HCT116 (cell line): ENCODE results near the gene PEAK1. TPM values are rescaled to one million over a fixed set of nuclear protein-coding genes. Genes with fewer than 3 reads are reported as not detected.
A peak's percentile ranks its signal among the peaks of the same experiment; 100 is the strongest.

Source experiments
- ATAC-seq: fragments of 200-7000 bp; cut with Tn5 transposase; 2 replicates; pipeline ENCODE4 v1.9.1; 2020; ENCODE audit warnings: mild to moderate bottlenecking, moderate library complexity
- BruUV-seq: library from RNA; stranded (reverse); fragments of 400-500 nt; replicated peaks from 2 replicates; lab custom pipeline; 2021; lab: Mats Ljungman, UMichigan
- CTCF ChIA-PET: fragments of 300-600 bp; sonication (Branson Sonifier 250); formaldehyde crosslinking; loops from one replicate; lab custom pipeline; 2021; ENCODE audit warnings: antibody characterized with exemption; lab: Charles Lee
- POLR2A ChIA-PET: fragments of 300-600, 350-600 bp; sonication (Branson Sonifier 250); formaldehyde crosslinking; loops from one replicate; lab custom pipeline; 2021; ENCODE audit warnings: antibody characterized with exemption; lab: Charles Lee
- RAD21 ChIA-PET, 2 experiments: fragments of 300-600 bp; sonication (Branson Sonifier 250); formaldehyde crosslinking; loops; one replicate each; lab custom pipeline; 2023; ENCODE audit warnings: low total read pairs in 2 of 2; ENCODE audit not compliant: uncharacterized antibody in 2 of 2, unreplicated experiment in 2 of 2, low non-redundant PET in 1 of 2; lab: Charles Lee
- DNase-seq: peaks from one replicate; pipeline ENCODE4 v3.0.0-alpha.2; 2010; ENCODE audit warnings: low read depth, low spot score
- H2AFZ ChIP-seq: fragments of 200-600 bp; shearing (Covaris generic), sonication (generic); 2 replicates; pipeline ENCODE4 v1.6.1; 2017; ENCODE audit warnings: low read depth, mixed run types, mixed read lengths, antibody characterized with exemption, low read length; ENCODE audit not compliant: poor library complexity, severe bottlenecking
- H3K27ac ChIP-seq: 2 replicates; pipeline ENCODE4 v1.5.1; 2012; ENCODE audit warnings: low read depth, low read length
- H3K27me3 ChIP-seq: fragments of 200-600 bp; sonication (generic); 2 replicates; pipeline ENCODE4 v1.6.1; 2016; ENCODE audit warnings: mixed run types, low read length, mixed read lengths; ENCODE audit not compliant: insufficient read depth
- H3K36me3 ChIP-seq, 2 experiments: fragments of 200-500 bp in 1 of 2; fragments of 200-600 bp in 1 of 2; sonication (Bioruptor generic) in 1 of 2; sonication (generic) in 1 of 2; 2 replicates each; pipeline versions ENCODE4 v1.5.1 to v1.6.1; 2014 to 2016; ENCODE audit warnings: low read length in 2 of 2, inconsistent platforms in 1 of 2, mixed read lengths in 1 of 2, mixed run types in 1 of 2; ENCODE audit not compliant: insufficient read depth in 2 of 2, control insufficient read depth in 1 of 2
- H3K4me1 ChIP-seq, 2 experiments: fragments of 200-600 bp in 1 of 2; sonication (generic) in 1 of 2; 2 replicates each; pipeline versions ENCODE4 v1.5.1 to v1.6.1; 2012 to 2017; ENCODE audit warnings: low read length in 2 of 2, inconsistent platforms in 1 of 2, mild to moderate bottlenecking in 1 of 2, mixed read lengths in 1 of 2, mixed run types in 1 of 2, moderate library complexity in 1 of 2; ENCODE audit not compliant: insufficient read depth in 2 of 2, control insufficient read depth in 1 of 2
- H3K4me2 ChIP-seq: fragments of 200-600 bp; sonication (generic); 2 replicates; pipeline ENCODE4 v1.6.1; 2017; ENCODE audit warnings: mixed run types, low read length, mixed read lengths
- H3K4me3 ChIP-seq, 2 experiments: fragments of 200-600 bp in 1 of 2; sonication (generic) in 1 of 2; replicated peaks in 1 of 2; 2 replicates each; pipeline ENCODE4 v1.5.1; 2011 to 2016; ENCODE audit warnings: low read length in 2 of 2, control low read depth in 1 of 2, low read depth in 1 of 2, mild to moderate bottlenecking in 1 of 2, mixed read lengths in 1 of 2, mixed run types in 1 of 2
- H3K79me2 ChIP-seq: fragments of 200-600 bp; sonication (generic); 2 replicates; pipeline ENCODE4 v1.6.1; 2017; ENCODE audit warnings: mild to moderate bottlenecking, mixed run types, low read length, moderate library complexity, mixed read lengths; ENCODE audit not compliant: insufficient read depth
- H3K9ac ChIP-seq: fragments of 200-600 bp; sonication (generic); 2 replicates; pipeline ENCODE4 v1.6.1; 2016; ENCODE audit warnings: low read length, mixed read lengths
- H3K9me2 ChIP-seq: fragments of 200-600 bp; sonication (generic), shearing (Covaris generic); 2 replicates; pipeline ENCODE4 v1.6.1; 2017; ENCODE audit warnings: mixed run types, mild to moderate bottlenecking, moderate library complexity; ENCODE audit not compliant: insufficient read depth
- H3K9me3 ChIP-seq, 2 experiments: fragments of 200-500 bp in 1 of 2; fragments of 200-600 bp in 1 of 2; sonication (Bioruptor generic) in 1 of 2; sonication (generic) in 1 of 2; 2 replicates each; pipeline ENCODE4 v1.6.1; 2014 to 2017; ENCODE audit warnings: low read length in 2 of 2, mixed read lengths in 2 of 2, inconsistent platforms in 1 of 2, low read depth in 1 of 2, mild to moderate bottlenecking in 1 of 2, mixed run types in 1 of 2, moderate library complexity in 1 of 2; ENCODE audit not compliant: control insufficient read depth in 1 of 2, insufficient read depth in 1 of 2
- H4K20me1 ChIP-seq: fragments of 200-600 bp; sonication (generic), shearing (Covaris generic); 2 replicates; pipeline ENCODE4 v1.6.1; 2017; ENCODE audit warnings: mixed run types, mild to moderate bottlenecking, moderate library complexity; ENCODE audit not compliant: insufficient read depth
- CBX3 ChIP-seq: IDR thresholded peaks from 2 replicates; pipeline ENCODE4 v1.6.1; 2012; ENCODE audit warnings: low read depth
- EZH2phosphoT487 ChIP-seq: fragments of 200-600 bp; IDR thresholded peaks from 2 replicates; pipeline ENCODE4 v1.6.1; 2018; ENCODE audit warnings: antibody characterized with exemption, borderline replicate concordance
- JUND ChIP-seq: IDR thresholded peaks from 2 replicates; pipeline ENCODE4 v1.6.1; 2012
- MAX ChIP-seq: IDR thresholded peaks from 2 replicates; pipeline ENCODE4 v1.6.1; 2012
- POLR2AphosphoS5 ChIP-seq: IDR thresholded peaks from 2 replicates; pipeline ENCODE4 v1.6.1; 2011; ENCODE audit warnings: mild to moderate bottlenecking, low read depth, low read length, moderate library complexity
- intact Hi-C: fragments of 100-400 bp; cut with micrococcal nuclease; formaldehyde crosslinking; loops from 2 replicates; pipeline ENCODE4 v1.10.0; 2022
- total RNA-seq: library from RNA; stranded (reverse); gene quantifications from one replicate; pipeline ENCODE4 v1.2.1, GENCODE V29; 2021; ENCODE audit not compliant: unreplicated experiment

The PEAK1 gene
- total RNA-seq, 1 experiment from 2014 or later, result 23.4 TPM

- RAD21 ChIA-PET, result interaction anchor here (0.6 to 0.7 kb wide), 3 partner anchors 123 to 171 kb away, joined by 3 to 6 read pairs (median 3); no protein-coding TSS in a partner anchor
- peak overlapping the region; percentile 13; the same call in 1 of the 2 replicates for H3K4me2 ChIP-seq
Observed at GRCh38 chr15:77266708-77267386, 153.1 kb downstream of the PEAK1 start.

GRCh38 chr15:77255385-77255784 lies 164.5 kb downstream of the PEAK1 start:
- ChIA-PET CTCF (no interaction called here), RAD21 (no interaction called here), POLR2A (no interaction called here)
- no peak overlapping the region for H3K9ac ChIP-seq
- H3K9me3 ChIP-seq, result no peaks in the 10 kb centered on the region
- DNase-seq (no peak), ATAC-seq (no peak)
- H2AFZ ChIP-seq, result no peak overlapping the region
- no peaks in the 10 kb centered on the region for H3K9me2 ChIP-seq
- no peak overlapping the region for H3K4me2 ChIP-seq
- H3K27ac ChIP-seq, result no peak overlapping the region
- BruUV-seq, result no TSS peak
- H4K20me1 ChIP-seq, result no peaks in the 10 kb centered on the region
- TF ChIP-seq MAX (no peak), JUND (no peak), EZH2phosphoT487 (no peak)
- H3K4me3 ChIP-seq, result no peak overlapping the region
- H3K27me3 ChIP-seq, result no peaks in the 10 kb centered on the region
- H3K36me3 ChIP-seq, result no peaks in the 10 kb centered on the region; a peak in 1 of 4 replicates
- no peaks in the 10 kb centered on the region for H3K4me1 ChIP-seq
- no peaks in the 10 kb centered on the region for H3K79me2 ChIP-seq
- intact Hi-C loops, result no loop called here

More at GRCh38 chr15:77266708-77267386, 153.1 kb downstream of the PEAK1 start:
- BruUV-seq, result no TSS peak
- no peaks in the 10 kb centered on the region for H3K79me2 ChIP-seq
- 0 out of 2 replicates have a peak, but pooled peaks have one; percentile 18 for TF ChIP-seq JUND
- no peak for TF ChIP-seq CBX3
- TF ChIP-seq POLR2AphosphoS5, result no peak
- no peak overlapping the region for H3K27ac ChIP-seq
- ChIA-PET CTCF (no interaction called here), POLR2A (no interaction called here)
- H3K4me3 ChIP-seq, result no peak overlapping the region
- no peak overlapping the region for H2AFZ ChIP-seq
- intact Hi-C loops, result no loop called here
- ATAC-seq, result peak; percentile 70
- H3K9me3 ChIP-seq, result no peaks in the 10 kb centered on the region
- no peaks in the 10 kb centered on the region for H4K20me1 ChIP-seq
- DNase-seq, result peak; percentile 23
- no peak overlapping the region for H3K9ac ChIP-seq
- H3K4me1 ChIP-seq, result peaks cover 11 to 13% of the 10 kb centered on the region in 2 experiments; a peak in 3 of 4 replicates
- no peaks in the 10 kb centered on the region for H3K9me2 ChIP-seq
- H3K36me3 ChIP-seq, result no peaks in the 10 kb centered on the region; a peak in 1 of 4 replicates
- no peaks in the 10 kb centered on the region for H3K27me3 ChIP-seq
